KBM-7 (cell line): ENCODE measurements around the gene SRMS.

Experiments used
- DNase-seq: peaks from one replicate; pipeline ENCODE4 v3.0.0-alpha.2; 2015
- in situ Hi-C: fragments of 300-500 bp; cut with MboI; formaldehyde crosslinking; loops from 2 replicates; pipeline ENCODE4 v1.14.3; 2020; ENCODE audit warnings: low sequenced_read_pairs, low pct_unique_long_range_greater_than_20kb, mixed read lengths

The SRMS gene, protein sequence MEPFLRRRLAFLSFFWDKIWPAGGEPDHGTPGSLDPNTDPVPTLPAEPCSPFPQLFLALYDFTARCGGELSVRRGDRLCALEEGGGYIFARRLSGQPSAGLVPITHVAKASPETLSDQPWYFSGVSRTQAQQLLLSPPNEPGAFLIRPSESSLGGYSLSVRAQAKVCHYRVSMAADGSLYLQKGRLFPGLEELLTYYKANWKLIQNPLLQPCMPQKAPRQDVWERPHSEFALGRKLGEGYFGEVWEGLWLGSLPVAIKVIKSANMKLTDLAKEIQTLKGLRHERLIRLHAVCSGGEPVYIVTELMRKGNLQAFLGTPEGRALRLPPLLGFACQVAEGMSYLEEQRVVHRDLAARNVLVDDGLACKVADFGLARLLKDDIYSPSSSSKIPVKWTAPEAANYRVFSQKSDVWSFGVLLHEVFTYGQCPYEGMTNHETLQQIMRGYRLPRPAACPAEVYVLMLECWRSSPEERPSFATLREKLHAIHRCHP

DNA sequence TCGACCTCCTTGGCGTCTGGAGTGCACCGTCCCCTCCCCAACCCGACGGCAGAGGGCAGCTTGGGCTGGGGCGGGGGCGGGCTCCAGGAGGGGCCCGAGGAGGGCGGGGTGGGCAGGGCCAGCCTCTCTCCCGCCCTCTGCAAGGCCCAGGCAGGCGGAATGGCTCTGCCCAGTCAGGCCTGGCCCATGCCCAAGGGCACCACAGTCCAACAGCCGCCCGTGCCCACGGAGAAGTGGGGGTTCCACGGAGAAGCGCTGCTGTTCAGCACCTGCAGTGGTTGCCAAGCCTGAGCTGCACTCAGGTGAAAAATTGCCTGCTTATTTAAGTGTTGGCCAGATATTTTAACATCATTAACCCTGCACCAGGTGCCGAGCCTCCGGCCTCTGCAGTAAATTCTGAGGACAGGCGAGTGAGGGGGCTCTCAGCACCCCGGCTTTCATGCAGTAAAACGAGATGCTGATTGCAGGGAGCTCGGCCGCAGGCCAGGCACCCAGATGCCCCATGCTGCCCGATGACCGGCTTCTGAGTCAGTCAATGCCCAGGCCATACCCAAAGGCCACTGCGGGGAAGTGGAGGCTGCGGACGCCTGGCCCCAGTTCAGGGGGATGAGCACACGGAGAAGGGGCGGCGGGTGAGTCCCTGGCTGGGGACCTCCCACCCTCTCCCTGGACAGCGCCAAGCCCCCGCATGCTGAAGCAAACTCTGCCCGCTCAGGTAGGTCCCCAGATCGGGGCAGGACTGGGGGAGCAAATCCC, at the start of gene SRMS:
TSS of gene SRMS (minus strand) at position 25 of the 756 bp plus-strand sequence. CDS start 286 bp downstream, outside the sequence.
- in situ Hi-C loops: no loop called here
- DNase-seq: no peak

DNA sequence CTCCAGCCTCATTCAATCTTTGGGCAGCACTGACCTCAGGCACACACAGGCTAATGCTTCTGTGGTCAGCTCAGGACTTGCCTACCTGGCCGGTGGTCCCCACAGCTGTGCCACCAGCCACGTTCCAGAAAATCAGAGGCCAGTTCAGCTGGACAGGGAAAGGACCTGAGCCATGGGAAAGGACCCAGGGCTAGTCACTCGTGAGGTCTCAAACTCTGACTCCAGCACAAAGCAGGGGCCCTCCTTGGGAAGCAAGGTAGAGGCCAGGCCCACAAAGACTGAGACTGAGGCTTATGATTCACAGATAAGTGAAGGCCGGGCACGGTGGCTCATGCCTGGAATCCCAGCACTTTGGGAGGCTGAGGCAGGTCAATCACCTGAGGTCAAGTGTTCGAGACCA, 48.9 kb upstream of the SRMS start:
- in situ Hi-C loops: no loop called here
- no peak for DNase-seq

- in situ Hi-C loops: no loop called here
- DNase-seq: no peak
Observed at GRCh38 chr20:63595416-63596127, 48.0 kb upstream of the SRMS start.

GRCh38 chr20:63594043-63594561, 46.6 kb upstream of the SRMS start:
- no peak for DNase-seq
- in situ Hi-C loops: no loop called here

- no peak for DNase-seq
- in situ Hi-C loops: no loop called here
Observed at GRCh38 chr20:63592661-63593060, 45.1 kb upstream of the SRMS start.

GRCh38 chr20:63591786-63592355, 44.3 kb upstream of the SRMS start:
- no peak for DNase-seq
- in situ Hi-C loops: no loop called here

DNA sequence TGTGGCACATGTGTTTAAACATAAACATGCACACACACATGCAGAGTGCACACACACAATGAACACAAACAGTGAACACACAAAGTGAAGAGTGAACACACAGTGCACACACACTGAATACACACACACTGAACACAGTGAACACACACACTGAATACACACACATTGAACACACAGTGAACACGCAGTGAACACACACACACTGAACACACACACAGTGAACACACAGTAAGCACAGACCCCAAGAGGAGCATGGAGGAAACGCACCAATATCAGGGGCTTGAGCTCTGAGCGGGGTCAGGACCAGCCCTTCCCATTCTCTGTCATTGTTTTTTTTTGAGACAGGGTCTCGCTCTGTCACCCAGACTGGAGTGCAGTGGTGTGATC, 43.6 kb upstream of the SRMS start:
- in situ Hi-C loops: no loop called here
- DNase-seq: no peak

DNA sequence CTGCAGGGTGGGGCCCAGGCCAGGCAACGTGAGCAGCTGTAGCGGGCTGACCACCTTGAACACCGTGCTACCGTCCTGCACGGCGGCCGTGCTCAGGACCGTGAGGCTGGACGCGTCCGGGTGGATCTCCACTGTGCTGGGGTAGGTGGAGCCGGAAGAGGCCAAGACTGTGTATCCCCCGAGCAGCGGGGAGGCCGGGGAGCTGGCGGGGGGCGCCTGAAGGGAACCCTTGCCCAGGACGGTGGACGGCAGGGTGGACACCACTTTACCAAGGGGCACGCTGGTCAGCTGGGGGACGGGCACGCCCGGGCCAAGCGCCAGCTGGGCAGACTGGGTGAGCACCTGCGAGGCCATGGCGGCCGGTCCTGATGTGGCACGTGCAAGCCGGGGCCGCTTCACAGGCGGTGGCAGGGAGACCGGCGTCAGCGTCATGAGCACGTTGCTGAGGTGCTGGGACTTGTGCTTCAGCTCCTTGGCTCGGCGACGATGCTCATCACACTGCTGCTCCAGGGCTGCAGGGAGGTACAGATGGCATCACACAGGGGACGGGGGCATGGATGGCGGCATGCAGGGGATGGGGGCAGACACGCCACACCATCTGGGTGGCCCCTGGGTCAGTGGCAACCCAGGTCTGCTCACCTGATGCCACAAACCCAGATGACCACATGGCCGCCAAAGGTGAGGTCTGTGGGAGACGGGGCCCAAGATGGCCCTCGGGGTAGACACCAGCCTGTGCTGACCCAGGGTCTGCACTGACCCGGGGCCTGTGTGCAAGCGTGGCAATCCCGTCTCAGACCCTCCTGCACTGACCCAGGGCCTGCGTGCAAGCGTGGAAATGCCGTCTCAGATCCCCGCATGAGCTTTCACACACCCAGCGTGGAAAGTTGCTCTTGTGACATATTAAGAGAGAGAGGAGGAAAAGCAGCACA, 42.9 kb upstream of the SRMS start:
- no peak for DNase-seq
- in situ Hi-C loops: no loop called here

- no peak for DNase-seq
- in situ Hi-C loops: no loop called here
Observed at GRCh38 chr20:63589261-63590217, 42.0 kb upstream of the SRMS start.

- in situ Hi-C loops: no loop called here
- no peak for DNase-seq
Observed at GRCh38 chr20:63588641-63589041, 41.1 kb upstream of the SRMS start.

DNA sequence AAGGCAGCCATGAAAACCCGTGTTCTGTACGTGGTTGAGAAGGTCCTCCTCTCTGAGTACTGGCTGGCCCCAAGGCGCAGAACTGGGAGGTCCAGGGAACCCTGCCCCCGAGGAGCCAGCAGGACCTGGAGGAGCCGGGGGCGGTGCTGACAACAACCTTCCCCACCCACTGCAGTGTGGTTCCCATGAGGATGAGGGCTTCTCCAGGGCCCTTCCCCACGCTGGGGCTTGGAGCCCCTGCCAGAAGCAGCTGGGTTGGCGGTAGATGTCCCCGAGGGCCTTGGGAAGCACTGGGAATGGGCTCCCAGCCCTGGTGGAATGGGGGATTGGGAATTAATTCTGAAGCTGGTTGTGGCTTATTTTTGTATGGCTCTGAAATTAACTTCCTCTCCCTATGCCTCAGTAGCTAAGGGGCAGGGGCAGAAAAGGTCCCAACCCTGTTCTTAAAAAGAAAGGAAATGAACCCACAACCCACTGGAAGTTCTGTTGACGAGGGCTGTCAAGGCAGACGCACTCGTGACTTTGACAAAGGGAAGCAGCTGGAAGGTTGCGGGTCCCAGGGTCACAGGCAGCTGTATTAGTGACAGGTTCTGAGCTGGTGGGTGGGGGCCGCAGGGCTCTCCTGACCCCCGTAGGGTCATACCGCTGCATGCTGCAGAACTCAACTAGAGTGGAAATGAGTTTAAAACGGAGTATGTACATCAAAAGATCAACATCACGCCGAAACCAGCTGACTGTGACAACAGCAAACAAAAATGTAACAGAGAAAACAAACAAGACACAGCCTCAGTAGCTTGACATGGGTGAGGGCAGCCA, 40.4 kb upstream of the SRMS start:
- DNase-seq: no peak
- in situ Hi-C loops: no loop called here

DNA sequence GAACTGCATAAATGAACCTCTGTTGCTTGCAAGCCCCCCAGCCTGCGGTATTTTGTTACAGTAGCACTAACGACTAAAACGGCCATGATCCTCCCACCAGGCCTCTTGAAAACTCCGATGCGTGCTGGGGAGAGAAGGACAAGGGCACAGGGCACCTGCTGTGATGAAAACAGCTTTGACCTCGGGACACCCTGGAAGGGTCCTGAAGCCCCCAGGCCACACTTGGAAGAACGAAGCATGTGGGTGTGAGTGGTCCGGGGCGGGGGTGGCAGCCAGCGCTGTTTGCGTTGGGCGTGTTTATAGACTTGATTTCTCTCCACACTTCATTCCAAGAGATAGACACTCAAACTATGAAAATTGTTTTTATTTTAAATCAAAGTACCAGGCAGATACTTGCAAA, 39.7 kb upstream of the SRMS start:
- no peak for DNase-seq
- in situ Hi-C loops: no loop called here

GRCh38 chr20:63586797-63587196, 39.2 kb upstream of the SRMS start:
- in situ Hi-C loops: no loop called here
- DNase-seq: no peak

DNA sequence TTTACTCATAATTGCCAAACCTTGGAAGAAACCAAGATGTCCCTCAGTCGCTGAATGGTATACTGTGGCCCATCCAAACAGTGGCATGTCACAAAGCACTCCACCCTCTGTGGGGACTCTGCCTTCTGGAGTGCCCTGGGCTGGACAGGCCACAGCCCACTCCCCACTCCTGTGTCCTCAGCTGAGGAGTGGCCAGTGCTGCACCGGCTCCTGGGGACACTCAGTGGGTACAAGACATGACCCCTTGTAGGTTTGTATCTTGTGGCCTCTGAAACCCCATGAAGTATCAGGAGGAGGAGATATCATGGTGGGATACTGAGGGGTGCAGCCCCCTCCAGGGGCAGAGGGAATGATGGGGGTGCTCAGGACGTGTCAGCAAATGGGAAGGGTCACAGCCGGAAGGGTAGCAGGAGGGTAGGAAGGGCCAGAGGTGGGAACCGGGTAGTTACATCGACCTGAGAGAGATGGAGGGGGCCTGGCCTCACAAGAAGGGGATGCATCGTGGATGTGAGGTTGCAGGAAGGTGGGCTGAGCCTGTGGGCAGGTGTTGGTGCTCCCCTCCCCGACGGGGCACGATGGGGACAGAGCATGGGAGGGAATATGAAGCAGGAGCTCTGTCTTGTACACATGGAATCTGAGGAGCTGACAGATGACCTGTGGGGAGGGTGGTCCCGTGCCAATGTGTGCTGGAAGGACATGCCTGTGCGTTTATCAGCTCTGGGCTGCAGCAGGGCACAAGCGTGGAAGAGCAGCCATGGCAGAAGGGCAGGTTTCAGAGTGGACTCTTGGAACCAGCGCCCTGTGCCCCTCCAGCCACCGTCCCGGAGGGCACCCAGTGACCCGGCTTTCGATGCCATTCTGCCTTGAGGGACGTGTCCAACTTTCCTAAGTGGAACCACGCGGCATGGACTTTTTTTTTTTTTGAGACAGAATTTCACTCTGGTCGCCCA, 38.3 kb upstream of the SRMS start:
- DNase-seq: no peak
- in situ Hi-C loops: no loop called here

DNA sequence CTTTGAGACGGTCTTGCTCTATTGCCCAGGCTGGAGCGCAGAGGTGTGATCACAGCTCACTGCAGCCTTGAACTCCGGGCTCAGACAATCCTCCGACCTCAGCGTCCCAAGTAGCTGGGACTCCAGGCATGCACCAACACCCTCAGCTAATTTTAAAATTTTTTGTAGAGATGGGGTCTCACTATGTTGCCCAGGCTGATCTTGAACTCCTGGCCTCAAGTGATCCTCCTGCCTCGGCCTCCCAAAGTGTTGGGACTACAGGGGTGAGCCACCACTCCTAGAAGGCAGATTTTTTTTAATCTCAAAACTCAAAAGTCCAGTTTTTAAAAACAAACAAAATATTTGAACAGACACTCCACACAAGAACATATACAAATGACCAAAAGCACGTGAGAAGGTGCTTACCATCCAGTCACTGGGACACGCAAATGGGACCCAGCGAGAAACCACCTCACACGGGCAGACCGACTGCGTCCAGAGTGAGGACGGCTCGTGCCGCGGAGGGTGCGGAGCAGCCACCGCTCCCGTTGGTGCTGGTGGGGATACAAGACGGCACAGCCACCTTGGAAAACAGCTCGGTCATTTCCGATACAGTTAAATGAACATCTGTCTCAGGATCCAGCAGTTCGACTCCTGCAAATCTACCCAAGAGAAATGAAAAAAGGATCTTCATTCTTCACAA, 35.0 kb upstream of the SRMS start:
- in situ Hi-C loops: no loop called here
- DNase-seq: no peak
